ENCODE results near the gene RFTN1.

The RFTN1 gene

DNA sequence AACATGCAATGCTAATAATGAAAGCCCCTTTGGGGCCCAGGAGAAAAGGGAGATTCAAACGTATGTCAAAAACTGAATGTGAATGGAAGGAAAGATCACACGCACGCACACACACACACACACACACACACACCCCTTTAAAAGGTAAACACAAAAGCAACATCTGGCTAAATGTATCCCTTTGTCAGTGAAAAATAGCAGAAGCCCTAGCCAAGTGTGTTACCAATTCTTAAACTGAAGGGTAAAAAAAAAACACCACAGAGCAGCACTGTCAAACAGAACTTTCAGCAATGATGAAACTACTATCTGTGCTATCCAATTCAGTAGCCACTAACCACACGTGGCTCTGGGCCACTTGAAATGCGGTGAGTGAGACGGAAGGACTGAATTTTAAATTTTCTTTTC, 4.9 kb downstream of the RFTN1 start:
- DNase-seq (ENCODE audit: extremely low read depth in 1 of 2, low read depth in 1 of 2), result no peak

- DNase-seq (ENCODE audit: extremely low read depth in 1 of 2, low read depth in 1 of 2), result no peak
These were observed 5.3 kb downstream of the RFTN1 start for GRCh38 chr3:16508243-16508578.

DNA sequence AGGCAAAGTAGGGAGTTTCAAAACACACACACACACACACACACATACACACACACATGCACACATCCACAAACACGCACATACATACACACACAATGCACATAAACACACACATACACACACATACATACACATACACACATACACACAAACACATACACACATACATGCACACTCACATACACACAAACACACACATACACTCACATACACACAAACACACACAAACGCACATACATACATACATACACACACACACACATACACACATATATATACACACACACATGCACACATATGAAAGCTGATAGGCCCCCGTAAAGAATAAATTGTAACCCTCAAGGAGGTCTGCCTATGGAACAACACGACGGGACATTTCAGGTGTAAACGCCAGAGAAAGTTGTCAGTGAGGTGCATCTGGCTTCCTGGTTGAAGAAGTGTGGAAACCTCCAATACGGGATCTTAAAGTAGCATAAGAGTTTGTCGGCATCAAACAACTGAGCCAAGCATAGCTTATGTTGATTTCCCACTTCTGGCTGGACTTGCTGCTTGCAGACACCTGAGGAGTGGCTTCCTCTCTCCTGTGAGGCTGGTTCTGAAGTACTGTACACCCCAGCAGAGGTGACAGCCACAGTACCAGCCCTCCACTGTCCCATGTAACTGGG, 5.8 kb downstream of the RFTN1 start:
- DNase-seq (ENCODE audit: extremely low read depth in 1 of 2, low read depth in 1 of 2), result no peak

DNA sequence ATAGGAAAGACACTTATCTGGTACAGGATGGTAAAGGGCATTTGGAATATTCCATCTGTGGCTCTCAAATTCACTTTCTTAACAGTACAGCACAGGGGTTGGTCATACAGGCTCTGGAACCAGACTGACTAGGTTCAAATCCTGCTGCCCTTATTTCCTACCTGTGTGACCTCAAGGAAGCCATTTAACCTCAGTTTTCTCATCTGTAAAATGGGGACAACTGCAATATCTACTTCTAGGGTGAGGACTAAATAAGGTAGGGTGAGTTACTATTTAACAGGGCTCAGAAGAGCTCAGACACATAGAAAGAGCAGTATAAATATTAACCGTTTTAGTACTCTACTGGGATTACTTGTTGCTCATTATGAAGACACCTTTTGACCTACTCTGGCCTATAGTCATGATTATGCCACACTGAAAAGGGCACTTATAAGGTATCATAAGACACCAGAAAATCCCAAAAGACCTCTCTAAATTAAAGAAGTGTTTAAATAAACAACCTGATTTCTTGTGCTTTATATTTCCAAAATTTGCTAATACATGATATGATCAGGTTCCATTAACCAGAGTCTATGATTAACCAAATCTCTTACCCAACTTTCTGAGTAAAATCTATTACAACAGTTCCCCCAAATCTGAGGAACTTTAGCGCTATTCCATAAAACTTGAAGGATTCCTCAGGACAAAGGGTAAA, 6.5 kb downstream of the RFTN1 start:
- DNase-seq (ENCODE audit: extremely low read depth in 1 of 2, low read depth in 1 of 2), result no peak

DNA sequence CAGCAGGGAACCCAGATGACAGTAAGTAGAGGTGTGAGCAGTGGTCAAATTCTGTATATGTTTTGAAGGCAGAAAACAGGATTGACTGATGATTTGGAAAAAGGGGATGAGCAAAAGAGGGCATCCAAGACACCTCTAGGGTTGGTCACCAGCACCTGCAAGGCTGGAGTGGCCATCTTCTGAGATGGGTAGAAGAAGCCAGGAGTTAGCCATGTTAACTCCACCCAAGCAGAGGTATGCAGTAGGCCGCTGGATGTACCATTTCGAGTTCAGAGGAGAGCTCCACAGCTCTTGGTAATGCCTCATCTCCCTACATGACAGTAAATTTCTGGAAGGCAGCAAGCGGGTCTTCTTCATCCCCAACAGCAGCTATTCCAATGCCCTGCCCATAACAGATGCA, 7.0 kb downstream of the RFTN1 start:
- no peak for DNase-seq (ENCODE audit: extremely low read depth in 1 of 2, low read depth in 1 of 2)

DNA sequence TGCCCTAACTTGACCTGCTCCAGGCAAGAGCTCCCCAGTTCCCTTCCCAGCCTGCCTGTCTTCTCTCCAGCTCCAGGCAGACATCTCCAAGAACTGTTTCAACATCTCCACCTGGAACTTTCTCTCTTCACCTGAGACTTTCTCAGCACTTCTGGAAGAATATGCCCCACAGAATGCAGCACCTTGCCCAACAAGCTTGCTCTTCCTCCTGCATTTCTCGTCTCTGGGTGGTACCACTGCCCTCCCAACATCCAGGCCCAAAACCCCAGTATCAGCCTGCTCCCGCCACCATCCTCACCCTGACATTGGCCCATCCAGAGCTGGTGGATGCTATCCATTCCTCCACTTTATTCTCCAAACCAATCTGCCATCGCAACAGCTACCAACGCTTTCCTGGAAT, 8.8 kb downstream of the RFTN1 start:
- DNase-seq (ENCODE audit: extremely low read depth in 1 of 2, low read depth in 1 of 2), result no peak

- DNase-seq (ENCODE audit: extremely low read depth in 1 of 2, low read depth in 1 of 2), result no peak
These were observed 9.3 kb downstream of the RFTN1 start for GRCh38 chr3:16504242-16504641.

GRCh38 chr3:16503191-16503776, 10.2 kb downstream of the RFTN1 start:
- DNase-seq (ENCODE audit: extremely low read depth in 1 of 2, low read depth in 1 of 2), result no peak

DNA sequence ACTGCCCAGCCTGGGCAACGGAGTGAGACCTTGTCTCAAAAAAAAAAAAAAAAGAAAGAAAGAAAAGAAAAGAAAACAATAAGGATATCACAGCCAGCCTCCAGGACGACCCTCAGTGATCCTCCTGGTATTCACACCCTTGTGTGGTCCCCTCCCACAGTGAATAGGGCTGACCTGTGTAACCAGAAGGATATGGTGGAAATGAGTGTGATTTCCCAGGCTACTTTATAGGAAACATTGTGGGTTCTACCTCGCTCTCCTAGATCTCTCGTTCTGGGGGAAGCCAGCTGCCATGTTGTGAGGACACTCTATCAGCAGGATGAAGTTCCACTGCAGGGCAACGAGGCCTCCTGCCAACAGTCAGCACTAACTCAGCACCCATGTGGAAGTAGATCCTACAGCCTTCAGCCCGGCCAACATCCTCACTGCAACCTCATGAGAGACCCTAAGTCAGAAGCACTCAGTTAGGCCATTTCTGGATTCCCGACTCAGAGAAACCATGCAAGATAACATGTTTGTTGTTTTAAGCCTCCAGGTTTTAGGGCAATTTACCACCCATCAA, 11.1 kb downstream of the RFTN1 start:
- DNase-seq (ENCODE audit: extremely low read depth in 1 of 2, low read depth in 1 of 2), result no peak

DNA sequence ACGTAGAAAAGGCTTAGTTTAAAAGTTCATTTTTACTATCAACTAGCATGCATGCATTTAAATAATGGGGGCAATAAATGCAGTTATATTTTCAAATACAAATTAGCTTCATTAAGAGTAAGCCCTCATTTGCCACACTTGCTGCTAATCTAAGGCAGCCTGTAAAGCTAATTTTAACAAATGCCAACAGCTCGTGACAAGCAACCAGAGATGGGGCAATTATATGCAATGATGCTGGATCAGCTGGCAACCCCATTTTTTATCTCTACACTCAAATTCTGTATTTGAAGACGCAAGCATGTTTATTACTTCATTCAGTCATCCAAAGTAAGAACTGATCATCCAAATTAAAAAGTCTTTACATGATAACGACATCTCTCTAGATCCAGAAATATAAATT, 12.1 kb downstream of the RFTN1 start:
- DNase-seq (ENCODE audit: extremely low read depth in 1 of 2, low read depth in 1 of 2), result no peak

DNA sequence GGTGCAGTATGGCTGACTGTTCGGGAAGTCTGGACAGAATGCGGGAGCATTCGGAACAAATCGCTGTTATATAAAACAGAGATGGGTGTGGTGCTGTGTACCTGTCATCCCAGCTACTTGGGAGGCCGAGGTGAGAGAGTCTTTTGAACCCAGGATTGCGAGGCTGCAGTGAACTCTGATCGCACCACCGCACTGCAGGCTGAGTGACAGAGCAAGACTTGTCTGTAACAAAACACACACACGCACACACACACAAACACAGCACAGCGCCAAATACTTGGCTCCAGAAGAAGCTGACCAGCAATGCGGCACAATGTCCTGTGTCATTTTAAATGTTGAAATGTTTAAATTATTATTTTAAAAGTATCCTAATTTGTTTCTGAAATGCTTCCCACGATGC, 12.6 kb downstream of the RFTN1 start:
- DNase-seq (ENCODE audit: extremely low read depth in 1 of 2, low read depth in 1 of 2), result no peak

DNA sequence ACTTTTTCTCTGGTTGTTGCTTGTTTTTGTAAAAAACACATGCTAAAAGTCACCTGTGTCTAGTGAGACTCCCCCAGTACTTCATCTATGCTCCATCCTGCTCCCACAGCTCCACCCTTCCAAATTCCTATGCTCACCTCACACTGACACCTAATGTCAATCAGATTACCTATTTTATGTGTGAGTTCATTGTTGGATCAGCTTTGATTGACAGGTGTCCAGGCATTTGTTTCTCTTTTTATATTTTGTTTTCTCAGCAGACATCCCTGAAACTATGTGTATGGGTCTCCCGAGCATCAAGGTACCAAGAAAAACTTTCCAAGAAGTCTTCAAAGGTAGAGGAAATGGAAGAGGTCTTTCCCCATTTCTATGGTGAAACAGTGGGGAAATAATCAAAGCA, 13.4 kb downstream of the RFTN1 start:
- no peak for DNase-seq (ENCODE audit: extremely low read depth in 1 of 2, low read depth in 1 of 2)

GRCh38 chr3:16499351-16499750, 14.1 kb downstream of the RFTN1 start:
- DNase-seq (ENCODE audit: extremely low read depth in 1 of 2, low read depth in 1 of 2), result no peak

DNA sequence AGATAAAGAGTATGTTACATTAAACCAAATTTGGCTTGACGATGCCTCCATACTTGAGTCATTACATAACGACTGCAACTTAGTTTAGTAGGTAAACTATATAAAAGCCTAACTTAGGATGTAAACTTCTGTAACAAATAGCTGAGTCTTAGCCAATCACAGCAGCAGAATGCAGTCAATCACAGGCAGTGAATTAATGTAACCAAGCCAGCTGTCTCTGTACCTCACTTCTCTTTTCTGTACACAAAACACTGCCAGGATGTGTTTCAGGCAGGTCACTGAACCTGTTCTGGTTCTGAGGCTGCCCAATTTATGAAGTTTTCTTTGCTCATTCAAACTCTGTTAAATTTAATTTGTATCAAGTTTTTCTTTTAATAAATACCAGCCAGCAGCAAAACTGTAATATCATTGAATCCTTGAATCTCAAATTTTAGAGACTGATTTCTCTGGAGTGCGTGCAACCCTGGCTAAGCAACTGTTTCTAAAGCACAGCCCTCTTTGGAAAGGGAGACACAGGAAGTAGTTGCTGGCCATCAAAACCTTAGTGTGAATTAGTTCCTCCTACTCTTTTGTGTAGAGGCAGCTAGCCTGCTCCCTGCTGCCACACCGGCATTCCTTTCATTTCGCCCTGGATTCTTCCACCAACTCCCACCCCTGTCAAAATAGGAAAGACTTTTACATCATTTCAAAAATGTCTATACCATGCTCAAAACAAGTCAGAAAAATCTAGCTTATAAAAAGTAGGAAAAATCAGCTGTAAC, 15.2 kb downstream of the RFTN1 start:
- no peak for DNase-seq (ENCODE audit: extremely low read depth in 1 of 2, low read depth in 1 of 2)

DNA sequence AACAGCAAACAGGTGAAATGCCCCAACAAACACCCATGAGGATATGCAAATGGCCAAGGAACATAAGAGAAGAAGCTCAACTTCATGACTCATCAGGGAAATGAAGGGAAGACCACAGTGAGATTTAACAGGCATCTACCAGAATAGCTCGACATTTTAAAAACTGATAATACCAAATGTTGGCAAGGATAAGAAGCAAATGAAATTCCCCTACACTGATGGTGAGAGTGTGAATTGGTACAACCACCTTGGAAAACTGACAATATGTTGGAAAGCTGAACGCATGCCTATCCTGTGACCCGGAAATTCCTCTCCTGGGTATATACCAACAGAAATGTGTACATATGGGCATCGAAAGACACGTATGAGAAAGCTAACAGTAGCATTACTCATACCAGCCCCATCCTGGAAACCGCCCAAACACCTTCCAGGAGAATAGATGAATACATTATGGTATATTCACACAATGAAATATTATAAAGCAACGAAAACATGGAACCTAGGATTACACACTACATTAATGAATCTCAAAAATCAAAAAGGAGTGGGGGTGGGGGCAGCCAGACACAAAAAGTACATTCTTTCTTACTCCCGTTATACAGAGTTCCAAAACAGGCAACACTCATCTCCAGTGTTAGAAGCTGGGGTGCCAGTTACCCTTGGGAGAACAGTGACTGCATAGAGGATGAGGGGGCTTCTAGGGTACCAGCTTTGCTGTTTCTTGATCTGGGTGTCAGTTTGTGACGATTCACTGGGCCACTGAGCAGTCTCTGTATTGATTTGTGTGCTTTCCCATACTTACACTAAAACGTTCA, 16.9 kb downstream of the RFTN1 start:
- no peak for DNase-seq (ENCODE audit: extremely low read depth in 1 of 2, low read depth in 1 of 2)

GRCh38 chr3:16496008-16496407, 17.5 kb downstream of the RFTN1 start:
- no peak for DNase-seq (ENCODE audit: extremely low read depth in 1 of 2, low read depth in 1 of 2)

DNA sequence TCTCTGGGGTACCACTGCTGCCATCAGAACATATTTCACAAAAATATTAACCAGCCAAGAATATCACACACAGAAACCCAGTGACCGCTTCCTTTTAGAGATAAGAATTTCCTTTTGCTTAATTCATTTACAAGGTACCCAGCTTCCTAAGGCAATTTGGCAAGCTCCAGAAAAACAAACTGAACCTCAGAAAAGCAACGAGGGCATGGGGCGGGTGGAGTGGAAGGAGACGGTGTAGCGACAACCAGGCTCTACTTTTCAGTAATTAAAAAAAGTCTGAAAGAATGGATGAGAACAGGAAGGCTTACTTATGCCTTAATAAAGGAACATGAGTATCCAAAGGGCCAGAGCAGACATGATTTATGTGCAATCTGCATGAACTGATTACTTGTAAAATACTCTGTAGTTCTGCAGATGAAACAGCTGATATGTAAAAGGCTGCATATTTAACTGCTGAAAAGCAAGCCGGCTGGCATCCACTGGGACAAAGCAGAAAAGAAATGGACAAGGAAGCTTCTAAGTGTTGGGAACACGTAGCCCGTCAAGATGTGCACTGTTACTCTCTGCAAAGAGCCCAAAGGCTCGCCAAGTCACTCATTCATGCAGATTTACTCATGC, 18.6 kb downstream of the RFTN1 start:
- DNase-seq (ENCODE audit: extremely low read depth in 1 of 2, low read depth in 1 of 2), result no peak

GRCh38 chr3:16494094-16494493, 19.4 kb downstream of the RFTN1 start:
- DNase-seq (ENCODE audit: extremely low read depth in 1 of 2, low read depth in 1 of 2), result no peak

GRCh38 chr3:16490062-16490619, 23.4 kb downstream of the RFTN1 start:
- DNase-seq (ENCODE audit: extremely low read depth in 1 of 2, low read depth in 1 of 2), result no peak

Measured in activated CD8-positive, alpha-beta memory T cell treated with anti-CD3 and anti-CD28 coated beads for 1 hour (primary cell).